Activated CD8-positive, alpha-beta memory T cell treated with anti-CD3 and anti-CD28 coated beads, Interleukin-2, amount 50 U/mL, for 24 hours (primary cell): ENCODE data around the gene SCNN1A.

Experiments used
- DNase-seq: peaks from one replicate; pipeline ENCODE4 v3.0.0-alpha.2; 2020; ENCODE audit errors: extremely low read depth

SCNN1A gene

GRCh38 chr12:6334359-6334758, 41.0 kb downstream of the SCNN1A start:
- DNase-seq: no peak

GRCh38 chr12:6333566-6333965, 41.8 kb downstream of the SCNN1A start:
- no peak for DNase-seq

DNA sequence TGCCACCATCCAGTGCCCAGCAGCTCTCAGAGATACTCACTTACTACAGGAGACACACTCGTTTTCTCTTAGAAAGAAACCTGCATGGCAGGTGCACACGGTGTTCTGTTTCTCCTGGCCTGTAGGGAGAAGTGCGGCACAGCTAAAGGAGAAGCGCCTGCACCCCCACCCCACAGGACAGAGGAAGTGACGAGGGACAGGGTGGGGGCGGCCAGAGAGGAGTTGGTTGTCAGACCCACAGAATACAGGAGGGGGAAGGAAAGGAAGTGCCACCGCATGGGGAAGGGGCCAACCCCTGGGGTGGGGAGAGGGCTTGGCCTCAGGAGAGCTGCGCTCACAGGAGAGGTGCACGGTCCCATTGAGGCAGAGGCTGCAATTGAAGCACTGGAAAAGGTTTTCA, 42.3 kb downstream of the SCNN1A start:
- DNase-seq: no peak

GRCh38 chr12:6332459-6332858, 42.9 kb downstream of the SCNN1A start:
- no peak for DNase-seq

GRCh38 chr12:6330999-6331714, 44.2 kb downstream of the SCNN1A start:
- no peak for DNase-seq

GRCh38 chr12:6330192-6330591, 45.2 kb downstream of the SCNN1A start:
- no peak for DNase-seq

- DNase-seq: no peak
Measured at GRCh38 chr12:6329703-6330064, 45.7 kb downstream of the SCNN1A start.

- no peak for DNase-seq
Measured at GRCh38 chr12:6328945-6329702, 46.2 kb downstream of the SCNN1A start.

DNA sequence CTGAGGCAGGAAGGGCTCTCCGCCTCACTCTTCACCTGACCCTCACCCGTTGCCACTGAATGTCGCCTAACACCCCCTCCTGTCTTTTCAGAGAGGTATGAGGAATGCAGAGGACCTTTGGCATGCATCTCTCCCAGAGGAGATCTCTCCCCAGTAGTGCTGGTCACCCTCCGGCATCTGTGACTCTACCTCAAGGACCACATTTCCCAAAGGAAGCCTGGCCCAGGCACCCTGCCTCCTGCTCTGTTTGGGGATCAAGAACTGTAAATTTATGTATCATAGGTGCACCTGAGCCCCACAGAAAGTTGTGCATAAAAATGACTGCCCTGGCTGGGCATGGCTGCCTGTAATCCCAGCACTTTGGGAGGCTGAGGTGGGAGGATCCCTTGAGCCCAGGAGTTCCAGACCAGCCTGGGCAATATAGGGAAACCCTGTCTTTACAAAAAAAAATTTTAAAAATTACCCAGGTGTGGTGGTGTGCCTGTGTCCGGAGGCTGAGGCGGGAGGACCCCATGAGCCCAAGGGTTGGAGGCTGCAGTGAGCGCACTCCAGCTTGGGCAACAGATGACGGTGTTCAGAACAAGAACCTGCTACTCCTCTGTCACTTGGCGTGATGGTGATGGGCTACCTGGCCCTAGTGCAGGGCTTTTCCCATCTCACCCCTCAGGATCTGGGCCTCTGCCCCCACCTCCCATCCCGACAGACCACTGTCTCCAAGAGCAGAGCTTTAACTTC, 47.2 kb downstream of the SCNN1A start:
- DNase-seq: no peak

DNA sequence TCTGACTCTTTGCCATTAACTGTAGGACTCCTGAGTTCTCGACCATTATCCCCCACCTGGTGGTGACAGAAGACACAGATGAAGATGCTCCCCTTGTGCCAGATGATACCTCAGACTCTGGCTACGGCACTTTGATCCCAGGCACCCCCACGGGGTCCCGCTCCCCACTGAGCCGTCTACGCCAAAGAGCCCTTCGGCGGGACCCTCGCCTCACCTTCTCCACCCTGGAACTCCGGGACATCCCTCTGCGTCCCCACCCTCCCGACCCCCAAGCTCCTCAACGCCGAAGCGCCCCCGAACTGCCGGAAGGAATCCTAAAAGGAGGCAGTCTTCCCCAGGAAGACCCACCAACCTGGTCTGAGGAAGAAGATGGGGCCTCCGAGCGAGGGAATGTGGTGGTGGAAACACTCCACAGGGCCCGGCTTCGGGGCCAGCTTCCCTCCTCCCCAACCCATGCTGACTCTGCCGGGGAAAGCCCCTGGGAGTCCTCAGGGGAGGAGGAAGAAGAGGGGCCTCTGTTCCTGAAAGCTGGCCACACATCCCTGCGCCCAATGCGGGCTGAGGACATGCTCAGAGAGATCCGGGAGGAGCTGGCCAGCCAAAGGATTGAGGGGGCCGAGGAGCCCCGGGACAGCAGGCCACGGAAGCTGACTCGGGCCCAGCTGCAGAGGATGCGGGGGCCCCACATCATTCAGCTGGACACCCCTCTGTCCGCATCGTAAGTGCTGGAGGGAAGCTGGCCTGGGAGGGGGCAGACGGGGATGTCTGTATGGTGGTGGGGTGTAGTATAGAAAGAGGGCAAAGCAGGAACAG, 47.9 kb downstream of the SCNN1A start:
- no peak for DNase-seq

DNA sequence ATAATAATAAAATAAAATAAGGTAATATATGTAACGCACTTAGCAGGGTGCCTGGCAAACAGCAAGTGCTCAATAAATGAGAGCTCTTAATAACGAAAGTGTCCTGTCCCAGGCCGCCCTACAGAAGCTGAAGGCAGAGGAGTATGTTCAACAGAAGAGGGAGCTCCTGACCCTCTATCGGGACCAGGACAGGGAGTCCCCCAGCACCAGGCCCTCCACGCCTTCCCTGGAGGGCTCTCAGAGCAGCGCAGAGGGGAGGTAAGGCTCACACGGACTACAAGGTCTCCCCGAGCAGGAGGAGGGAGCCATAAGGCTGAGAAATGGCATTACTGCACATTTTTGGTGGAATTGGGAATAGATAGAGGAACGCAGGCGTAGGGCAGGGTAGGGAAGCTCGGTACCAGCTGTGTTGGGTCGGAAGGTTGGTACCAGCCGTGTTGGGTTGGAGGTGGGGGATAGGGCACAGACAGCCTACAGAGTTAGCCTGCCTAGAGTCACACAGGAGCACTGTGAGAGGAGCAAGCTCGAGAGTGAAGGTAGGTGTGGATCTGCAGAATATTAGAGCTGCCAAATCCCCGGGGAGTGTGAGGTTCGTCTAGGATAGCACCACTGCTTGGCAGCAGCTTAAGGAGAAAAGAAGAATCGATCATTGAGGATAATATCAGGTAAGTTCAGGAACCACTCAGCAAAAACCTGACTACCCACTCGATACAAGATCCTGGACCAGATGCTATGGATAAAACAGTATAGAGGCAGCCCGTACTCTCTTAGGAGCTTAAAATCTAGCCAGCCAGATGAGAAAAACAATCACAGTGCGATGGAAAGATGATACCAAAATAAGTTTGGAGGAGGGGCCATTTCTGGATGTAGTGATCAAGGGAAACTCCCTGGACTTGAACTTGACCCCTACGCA, 48.8 kb downstream of the SCNN1A start:
- no peak for DNase-seq

GRCh38 chr12:6324936-6325750, 50.2 kb downstream of the SCNN1A start:
- DNase-seq: no peak

DNA sequence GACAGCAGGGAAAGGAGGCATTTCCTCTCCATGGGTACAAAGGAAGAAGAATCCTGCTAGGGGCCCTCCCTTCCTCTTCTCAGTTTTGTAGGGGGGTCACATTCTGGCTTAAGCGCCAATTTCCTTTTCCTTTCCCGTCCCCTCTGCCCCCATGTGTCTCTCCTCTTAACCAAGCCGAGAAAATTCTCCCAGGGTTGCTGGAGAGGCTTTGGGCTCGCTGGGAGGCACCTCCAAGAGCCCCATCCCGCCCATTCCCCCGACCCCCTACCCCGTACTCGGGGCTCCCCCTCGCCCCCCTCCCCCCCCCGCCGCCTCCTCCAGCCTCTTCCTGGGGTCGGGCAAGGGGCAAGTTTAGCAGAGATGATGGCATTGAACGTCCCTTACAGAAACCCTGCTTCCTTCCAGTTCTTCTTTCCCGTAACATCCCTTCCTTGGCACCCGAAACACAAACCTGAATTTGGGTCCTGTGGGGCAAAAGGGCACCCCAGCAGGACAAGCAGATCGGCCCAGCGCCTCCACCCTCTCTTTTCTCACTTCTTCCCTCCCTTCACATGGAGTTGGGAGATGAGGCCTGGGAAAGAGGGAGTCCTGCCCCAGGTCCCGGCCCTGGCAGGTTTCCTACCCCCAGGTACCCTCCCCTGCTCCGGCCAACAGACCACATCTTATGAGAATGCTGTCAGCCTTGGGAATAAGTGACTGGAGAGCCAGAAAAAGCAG, 51.2 kb downstream of the SCNN1A start:
- no peak for DNase-seq

GRCh38 chr12:6323340-6323994, 51.9 kb downstream of the SCNN1A start:
- no peak for DNase-seq

GRCh38 chr12:6322969-6323339, 52.4 kb downstream of the SCNN1A start:
- no peak for DNase-seq

DNA sequence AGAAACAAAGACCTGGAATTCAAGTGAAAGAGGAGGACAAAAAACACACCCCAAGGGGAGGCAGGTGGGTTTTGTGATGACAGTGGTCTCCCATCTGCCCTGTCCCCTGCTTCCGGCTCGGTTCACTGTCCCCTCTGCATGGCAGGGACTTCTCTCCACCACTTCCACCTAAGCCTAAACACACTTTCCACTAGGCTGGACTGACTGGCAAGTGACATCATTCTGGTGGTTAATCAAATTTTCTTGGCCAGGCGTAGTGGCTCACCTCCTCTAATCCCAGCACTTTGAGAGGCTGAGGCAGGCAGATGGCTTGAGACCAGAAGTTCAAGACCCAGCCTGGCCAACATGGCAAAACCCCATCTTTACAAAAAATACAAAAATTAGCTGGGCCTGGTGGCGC, 53.0 kb downstream of the SCNN1A start:
- no peak for DNase-seq

DNA sequence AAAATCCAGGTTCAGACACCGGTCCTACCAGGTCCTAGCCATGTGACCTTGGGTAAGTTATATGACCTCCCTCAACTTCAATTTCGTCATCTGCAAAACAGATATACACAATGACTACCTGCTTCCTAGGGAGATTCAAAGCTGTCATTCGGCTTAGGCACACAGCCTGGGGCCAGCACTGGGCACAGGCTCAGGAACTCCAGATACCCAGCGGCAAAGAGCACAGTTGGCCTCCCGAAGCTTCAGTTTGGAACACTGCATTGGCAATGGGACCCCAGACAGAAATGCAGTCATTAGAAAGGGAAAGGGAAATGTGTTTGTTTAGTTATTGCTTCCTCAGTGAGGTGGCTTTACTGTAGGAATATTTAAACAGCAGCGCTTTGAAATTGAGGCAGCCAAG, 53.5 kb downstream of the SCNN1A start:
- no peak for DNase-seq

GRCh38 chr12:6319446-6319845, 55.9 kb downstream of the SCNN1A start:
- no peak for DNase-seq

DNA sequence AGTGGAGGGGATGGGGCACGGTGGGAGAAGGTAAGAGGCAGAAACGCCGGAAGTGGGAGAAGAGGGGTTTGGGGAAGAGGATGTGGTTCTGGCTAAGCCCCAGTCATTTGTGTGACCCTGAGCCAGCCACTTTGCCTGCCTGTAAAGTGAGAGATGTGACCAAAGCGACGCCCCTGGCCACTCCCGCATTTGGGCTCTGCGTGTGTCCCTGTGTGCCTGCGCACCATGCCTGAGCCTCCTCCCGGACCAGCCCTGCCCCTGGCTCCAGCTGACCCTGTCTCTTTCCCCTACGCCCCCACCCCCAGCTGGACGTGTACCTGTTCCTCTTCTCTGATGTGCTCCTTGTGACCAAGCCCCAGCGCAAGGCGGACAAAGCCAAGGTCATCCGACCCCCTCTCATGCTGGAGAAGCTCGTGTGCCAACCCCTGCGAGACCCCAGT, 56.9 kb downstream of the SCNN1A start:
- DNase-seq: no peak
